AG08396 (cell line): ENCODE data around the gene WAPL.
"Not testable (repeated sequence)": the region's sequence is repeated elsewhere in the genome, so short reads cannot be mapped to it uniquely, and the experiment has no call there.

Source experiments
- DNase-seq: peaks from one replicate; pipeline ENCODE4 v3.0.0; 2012; ENCODE audit warnings: low spot score, mixed read lengths

Gene WAPL, protein sequence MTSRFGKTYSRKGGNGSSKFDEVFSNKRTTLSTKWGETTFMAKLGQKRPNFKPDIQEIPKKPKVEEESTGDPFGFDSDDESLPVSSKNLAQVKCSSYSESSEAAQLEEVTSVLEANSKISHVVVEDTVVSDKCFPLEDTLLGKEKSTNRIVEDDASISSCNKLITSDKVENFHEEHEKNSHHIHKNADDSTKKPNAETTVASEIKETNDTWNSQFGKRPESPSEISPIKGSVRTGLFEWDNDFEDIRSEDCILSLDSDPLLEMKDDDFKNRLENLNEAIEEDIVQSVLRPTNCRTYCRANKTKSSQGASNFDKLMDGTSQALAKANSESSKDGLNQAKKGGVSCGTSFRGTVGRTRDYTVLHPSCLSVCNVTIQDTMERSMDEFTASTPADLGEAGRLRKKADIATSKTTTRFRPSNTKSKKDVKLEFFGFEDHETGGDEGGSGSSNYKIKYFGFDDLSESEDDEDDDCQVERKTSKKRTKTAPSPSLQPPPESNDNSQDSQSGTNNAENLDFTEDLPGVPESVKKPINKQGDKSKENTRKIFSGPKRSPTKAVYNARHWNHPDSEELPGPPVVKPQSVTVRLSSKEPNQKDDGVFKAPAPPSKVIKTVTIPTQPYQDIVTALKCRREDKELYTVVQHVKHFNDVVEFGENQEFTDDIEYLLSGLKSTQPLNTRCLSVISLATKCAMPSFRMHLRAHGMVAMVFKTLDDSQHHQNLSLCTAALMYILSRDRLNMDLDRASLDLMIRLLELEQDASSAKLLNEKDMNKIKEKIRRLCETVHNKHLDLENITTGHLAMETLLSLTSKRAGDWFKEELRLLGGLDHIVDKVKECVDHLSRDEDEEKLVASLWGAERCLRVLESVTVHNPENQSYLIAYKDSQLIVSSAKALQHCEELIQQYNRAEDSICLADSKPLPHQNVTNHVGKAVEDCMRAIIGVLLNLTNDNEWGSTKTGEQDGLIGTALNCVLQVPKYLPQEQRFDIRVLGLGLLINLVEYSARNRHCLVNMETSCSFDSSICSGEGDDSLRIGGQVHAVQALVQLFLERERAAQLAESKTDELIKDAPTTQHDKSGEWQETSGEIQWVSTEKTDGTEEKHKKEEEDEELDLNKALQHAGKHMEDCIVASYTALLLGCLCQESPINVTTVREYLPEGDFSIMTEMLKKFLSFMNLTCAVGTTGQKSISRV (N-terminal part only)

DNA sequence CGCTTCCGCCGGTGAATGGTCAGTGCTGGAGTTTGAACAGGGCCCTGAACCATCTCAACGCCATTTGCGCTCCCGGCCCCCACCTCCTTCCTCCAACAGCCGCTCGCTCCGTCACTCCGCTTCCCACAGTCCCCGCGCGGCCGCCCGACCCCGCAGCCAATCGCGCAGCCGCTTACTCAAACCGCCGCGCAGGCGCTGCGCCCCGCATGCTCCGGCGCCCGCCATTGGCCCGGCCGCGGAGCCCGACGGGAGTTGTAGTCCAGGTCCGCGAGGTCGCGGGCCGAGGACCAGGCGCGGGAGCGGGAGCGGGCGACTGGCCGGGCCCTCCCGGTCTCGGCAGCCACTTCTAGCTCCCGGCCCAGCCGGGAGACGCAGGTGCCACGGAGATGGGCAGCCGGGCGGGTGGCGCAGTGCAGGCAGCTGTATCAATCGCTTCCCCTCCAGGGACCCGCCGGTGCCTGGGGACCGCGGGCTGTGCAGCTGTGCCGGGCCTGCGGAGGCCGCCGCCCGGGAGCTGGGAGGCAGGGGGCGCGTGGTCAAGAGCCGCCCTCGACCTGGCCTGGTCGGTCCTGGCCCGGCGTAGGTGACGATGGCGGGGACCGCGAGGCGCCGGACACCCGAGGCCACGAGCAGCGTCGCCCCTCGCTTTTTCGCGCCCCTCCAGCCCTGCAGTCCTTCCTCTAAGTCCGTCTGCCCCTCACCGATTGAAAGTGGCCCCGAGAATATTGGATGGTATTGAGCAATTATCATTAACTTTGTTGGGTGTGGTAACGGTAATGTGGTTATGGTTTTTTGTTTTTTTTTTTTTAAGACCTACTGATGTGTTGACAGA, at the start of gene WAPL:
TSS of gene WAPL (minus strand) at position 115 of the 832 bp plus-strand sequence. CDS start 3,723 bp downstream, outside the sequence.
- peak; percentile 100 for DNase-seq

DNA sequence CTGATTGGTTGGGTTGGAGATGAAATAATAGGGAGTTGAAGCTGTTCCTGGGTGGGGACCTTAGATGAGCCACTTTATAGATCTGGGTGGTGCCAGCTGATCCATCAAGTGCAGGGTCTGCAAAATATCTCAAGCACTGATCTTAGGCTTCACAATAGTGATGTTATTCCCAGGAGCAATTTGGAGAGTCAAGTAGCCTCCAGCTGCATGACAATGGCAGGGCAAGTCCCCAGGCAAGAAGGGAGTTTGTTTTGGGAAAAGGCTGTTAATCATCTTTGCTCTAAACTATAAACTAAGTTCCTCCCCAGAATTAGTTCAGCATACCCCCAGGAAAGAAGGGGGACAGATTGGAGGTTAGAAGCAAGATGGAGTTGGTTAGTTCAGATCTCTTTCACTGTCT, 47.7 kb upstream of the WAPL start:
- no peak for DNase-seq

DNA sequence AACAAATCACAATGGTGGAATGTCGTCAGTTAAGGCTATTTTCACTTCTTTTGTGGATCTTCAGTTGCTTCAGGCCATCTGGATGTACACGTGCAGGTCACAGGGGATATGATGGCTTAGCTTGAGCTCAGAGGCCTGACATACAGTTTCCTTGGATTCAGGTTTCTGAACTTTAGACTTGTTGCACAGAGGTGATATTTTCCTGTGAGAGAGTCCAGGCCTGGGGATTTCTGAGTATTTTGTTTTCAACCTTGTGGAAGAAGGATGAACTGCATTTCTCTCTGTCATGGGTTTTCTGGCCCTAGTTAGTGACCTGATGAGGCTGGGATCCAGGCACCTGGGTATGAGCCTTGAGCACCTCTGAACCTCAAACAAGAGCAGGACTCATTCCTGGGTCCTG, 44.9 kb upstream of the WAPL start:
- not testable (repeated sequence) for DNase-seq

DNA sequence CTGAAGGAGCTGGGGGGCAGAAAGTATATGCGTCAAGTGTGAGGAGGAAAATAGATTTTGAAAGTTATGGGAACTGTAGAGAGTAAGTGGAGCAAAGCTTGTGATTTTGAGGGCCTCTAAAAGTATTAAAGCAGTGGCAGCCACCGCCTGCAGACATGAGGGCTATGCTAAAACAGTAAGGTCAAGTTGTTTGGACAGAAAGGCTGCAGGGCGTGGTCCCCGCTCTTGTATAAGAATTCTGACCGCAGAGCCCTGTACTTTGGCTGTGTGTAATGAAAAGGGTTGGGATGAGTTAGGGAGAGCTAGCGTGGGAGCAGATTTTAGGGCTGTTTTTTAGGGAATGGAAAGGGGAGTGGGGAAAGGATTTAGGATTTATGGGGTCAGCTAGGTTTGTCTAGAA, 41.7 kb upstream of the WAPL start:
- DNase-seq = not testable (repeated sequence)

DNA sequence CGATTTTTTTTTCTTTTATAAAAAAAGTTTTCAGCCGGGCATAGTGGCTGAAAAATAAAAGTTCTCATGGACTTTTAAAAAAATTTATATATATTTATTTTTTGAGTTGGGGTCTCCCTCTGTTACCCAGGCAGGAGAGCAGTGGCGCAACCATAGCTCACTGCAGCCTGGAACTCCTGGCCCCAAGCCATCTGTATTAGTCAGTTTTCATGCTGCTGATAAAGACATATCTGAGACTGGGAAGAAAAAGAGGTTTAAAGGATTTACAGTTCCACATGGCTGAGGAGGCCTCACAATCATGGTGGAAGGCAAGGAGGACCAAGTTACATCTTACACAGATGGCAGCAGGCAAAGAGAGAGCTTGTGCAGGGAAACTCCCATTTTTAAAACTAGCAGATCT, 37.1 kb upstream of the WAPL start:
- not testable (repeated sequence) for DNase-seq

DNA sequence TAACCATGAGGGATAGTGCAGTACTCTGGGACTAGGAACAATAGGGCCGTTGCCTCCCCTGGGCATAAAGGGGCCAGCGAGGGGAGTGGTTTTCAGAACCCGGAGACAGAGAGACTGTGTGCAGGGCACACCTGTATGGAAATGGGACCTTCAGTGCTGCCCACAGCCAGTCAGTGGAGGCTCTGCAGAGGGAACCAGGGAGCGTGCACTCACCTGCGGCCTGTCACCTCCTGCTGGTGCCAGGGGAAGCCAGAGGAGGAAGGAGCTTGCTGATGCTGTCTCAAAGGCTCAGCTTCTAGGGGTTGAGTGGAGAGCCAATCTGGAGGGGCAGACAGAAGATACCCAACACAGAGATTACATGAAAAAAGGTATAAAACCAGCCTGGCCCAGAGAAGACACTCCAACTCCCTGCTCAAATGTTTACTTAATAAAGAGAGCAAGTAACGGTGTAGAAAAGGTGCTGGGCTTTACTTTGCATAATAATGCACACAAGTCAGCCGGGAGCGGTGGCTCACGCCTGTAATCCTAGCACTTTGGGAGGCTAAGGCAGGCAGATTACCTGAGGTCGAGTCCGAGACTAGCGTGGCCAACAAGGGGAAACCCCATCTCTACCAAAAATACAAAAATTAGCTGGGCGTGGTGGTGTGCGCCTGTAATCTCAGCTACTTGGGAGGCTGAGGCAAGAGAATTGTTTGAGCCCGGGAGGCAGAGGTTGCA, 35.5 kb upstream of the WAPL start:
- no peak for DNase-seq

DNA sequence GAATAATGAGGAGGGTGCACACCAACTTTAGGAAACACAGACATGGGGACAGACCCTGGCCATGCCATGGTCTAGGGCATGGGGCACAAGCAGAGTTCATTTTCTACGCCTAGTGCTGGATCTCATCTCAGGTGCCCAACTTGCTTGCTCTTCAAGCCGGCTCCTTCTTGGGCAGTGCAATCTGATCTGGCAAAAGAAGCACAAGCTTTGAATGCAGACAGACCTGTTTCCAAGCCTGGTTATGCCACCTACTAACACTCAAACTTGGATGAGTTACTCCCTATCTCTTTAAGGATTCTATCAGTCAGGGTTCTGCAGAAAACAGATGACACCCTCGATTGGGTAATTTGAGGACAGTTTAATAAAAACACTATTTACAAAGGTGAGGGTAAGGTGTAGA, 34.9 kb upstream of the WAPL start:
- DNase-seq = no peak

DNA sequence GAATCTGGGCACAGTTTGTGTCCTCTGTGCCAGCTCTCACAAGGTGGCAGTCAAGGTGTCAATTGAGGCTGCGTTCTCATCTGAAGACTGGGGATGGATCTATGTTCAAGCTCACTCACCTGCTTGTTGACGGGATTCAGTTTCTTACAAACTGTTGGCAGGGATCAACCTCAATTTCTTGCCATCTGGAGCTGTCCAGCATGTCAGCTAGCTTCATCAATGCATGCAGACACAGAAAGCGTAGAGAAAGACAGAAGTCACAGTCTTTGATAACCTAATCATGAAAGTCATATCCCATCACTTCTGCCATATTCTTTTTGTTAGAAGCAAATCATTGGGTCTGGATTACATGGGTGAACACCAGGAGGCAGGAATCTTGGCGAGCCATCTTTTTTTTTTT, 32.0 kb upstream of the WAPL start:
- DNase-seq = no peak

DNA sequence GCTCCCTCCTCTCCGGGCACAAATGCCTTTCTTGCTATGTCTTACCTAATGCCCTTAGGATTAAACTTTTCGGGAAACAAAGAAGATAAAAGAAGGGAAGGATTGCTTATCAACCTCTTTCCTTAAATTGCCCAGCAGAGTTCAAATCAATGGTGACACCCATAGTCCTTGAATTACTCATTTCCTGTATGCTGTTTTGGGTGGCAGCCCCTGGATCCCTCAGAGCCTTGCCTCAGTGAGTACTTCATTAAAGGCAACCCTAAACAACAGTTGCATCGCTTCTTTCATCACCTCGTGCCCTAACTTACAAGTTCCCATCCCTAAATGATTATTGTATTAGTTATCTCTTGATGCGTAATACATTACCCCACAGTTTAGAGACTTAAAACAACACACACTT, 31.6 kb upstream of the WAPL start:
- no peak for DNase-seq

DNA sequence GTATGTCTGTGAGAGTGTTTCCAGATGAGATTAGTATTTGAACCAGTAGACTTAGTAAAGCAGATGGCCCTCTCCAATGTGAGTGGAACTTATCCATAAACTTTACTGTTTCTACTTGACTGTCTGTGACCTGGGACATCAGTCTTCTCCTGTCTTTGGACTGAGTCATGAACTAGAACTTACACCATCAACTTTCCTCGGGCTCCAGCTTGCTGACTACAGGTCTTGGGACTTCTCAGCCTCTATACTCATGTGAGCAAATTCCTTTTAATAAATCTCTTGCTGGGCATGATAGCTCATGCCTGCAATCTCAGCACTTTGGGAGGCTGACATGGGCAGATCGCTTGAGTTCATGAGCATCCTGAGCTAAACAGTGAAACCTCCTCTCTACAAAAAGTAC, 25.7 kb upstream of the WAPL start:
- no peak for DNase-seq

DNA sequence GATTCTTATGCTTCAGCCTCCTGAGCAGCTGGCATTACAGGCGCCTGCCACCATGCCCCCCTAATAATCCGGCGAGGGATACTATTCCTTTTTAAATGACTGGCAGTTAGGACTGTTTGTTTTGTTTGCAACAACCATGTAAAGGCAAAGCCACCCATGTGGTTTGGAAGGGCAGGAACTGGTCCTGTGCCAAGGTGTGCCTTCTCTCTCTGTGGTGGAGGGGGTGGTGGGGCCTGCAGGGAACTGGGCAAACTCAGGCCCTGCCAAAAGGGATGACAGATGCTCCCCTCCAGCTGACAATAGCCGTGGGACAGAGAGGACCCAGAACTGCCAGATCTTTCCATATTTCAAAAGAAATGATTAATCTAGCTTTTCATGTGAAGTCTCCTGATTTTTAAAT, 23.5 kb upstream of the WAPL start:
- DNase-seq = no peak

DNA sequence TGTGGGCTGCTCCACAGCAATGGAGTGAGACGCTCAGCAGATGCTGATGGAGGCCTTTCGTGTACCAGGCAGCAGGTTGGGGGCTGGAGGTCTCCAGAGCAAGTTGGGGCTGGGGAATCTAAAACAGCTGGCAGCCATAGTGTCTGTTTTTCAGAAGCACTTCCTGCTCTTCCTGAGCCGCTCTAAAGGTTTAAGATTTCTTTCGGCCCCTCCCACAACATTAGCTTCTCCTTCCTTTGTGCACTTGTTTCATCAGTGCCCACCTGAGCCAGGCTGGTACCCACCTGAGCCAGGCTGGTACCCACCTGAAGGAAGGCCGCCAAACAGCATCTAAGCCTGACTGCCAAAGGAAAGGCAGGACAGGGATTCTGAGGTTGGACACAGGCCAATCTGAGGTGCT, 18.4 kb upstream of the WAPL start:
- DNase-seq = no peak

DNA sequence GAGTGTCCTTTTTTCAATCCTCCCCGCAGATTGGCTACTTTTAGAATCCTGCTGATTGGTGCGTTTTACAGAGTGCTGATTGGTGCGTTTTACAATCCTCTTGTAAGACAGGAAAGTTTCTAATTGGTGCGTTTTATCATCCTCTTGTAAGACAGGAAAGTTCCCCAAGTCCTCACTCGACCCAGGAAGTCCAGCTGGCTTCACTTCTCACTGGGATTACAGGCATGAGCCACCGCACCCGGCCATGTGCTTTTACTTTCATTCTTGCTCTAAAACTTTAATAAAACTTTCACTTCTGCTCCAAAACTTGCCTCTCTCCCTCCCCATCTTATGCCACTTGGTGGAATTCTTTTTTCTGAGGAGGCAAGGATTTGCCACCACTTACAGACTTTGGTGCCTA, 17.0 kb upstream of the WAPL start:
- DNase-seq = no peak

DNA sequence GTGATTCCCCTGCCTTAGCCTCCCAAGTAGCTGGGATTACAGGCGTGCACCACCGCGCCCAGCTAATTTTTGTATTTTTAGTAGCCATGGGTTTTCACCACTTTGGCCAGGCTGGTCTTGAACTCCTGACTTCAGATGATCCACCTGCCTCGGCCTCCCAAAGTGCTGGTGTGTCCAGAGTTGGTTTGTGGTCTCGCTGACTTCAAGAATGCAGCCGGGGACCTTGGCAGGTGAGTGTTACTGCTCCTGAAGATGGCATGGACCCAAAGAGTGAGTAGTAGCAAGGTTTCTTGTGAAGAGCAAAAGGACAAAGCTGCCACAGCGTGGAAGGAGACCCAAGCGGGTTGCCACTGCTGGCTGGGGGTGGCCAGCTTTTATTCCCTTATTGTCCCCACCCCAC, 16.4 kb upstream of the WAPL start:
- not testable (repeated sequence) for DNase-seq

DNA sequence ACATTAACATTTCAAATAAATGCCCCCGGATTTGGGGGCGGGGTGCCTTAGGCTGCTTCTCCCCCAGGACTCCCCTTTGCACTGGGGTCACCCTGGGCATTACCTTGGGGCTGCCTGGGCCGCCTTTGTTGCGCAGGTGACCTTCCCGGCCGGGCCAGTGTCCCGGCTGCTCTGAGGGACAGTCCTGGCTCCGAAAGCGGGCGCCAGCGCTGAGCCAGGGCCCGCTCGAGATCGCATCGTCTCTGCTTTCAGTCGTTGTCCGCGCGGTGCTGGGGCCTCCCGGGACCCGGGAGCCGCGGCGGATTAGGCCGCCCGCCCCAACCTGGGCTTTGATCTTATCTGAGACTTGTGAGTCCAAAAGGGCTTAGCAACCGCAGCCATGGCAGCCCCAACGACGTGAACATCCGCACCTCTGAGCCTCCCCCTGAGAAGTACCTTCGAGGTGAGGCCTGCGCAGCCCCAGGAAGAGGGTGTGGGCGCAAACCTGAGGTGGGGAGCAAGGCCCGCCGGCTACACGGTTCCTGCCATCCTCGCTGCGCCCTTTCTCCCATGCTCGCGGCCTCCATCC, 14.8 kb upstream of the WAPL start:
- DNase-seq = no peak

DNA sequence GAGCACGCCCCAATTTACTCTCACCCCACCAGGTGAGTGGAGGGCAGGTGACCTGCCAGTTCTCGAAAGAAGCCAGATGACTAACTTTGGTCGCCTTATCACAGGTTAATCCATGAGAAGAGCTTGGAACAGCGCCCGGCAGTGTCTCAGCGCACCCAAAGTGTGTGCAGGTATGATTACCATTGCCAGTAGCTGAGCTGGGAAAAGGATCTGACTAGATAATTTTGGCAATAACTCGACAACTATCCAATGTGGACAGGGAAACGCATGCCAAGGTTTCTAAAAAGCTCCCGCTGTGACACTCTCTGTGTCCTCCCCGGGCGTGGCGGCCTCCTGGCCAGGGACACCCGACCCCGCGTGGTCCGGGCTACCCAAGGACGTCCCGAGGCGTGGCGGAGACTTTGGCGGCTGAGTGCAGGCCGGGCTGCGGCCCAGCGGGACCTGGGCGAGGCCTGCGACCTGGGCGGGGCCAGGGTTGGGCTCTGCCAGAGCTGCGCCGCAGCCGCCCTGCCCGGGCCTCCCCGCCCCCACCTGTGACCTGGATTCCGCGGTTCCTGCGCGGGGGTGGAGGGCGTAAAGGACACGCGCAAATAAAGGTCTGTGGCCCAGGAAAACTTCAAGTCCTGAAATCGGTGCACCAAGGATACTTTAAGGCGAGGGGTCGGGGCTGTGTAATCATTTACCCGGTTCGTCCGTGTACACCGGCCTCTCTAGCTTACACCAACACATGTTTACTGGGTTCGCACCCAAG, 13.7 kb upstream of the WAPL start:
- DNase-seq = peak; percentile 89

DNA sequence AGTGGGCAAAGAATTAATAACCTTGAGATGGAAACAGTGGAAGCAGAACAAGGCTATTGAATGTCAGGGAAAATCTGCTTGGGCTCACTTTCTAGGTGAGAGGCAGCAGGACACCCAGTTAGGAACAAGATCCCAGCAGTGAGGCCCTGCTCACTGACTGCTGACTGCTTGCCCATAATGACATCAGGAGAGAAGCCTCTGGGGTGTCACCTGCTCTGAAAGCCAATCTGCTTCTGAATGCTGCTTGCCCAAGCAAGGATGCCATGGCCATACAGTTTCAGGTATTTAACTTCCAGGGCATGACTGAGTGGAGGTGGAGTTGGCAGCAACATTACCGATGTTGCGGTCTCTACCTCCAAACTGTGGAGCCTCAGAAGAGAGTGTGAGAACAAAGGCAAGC, 11.7 kb upstream of the WAPL start:
- DNase-seq = no peak

DNA sequence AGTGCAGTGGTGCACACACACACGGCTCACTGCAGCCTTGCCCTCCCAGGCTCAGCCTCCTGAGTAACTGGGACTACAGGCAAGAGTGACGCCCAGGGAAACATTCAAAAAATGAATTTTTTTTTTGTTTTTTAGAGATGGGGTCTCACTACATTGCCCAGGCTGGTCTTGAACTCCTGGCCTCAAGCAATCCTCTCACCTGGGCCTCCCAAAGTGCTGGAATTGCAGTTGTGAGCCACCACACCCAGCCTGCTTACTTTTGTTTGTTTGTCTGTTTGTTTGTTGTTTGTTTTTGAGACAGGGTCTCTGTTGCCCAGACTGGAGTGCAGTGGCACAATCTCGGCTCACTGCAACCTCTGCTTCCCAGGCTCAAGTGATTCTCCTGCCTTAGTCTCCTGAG, 7.1 kb upstream of the WAPL start:
- not testable (repeated sequence) for DNase-seq

DNA sequence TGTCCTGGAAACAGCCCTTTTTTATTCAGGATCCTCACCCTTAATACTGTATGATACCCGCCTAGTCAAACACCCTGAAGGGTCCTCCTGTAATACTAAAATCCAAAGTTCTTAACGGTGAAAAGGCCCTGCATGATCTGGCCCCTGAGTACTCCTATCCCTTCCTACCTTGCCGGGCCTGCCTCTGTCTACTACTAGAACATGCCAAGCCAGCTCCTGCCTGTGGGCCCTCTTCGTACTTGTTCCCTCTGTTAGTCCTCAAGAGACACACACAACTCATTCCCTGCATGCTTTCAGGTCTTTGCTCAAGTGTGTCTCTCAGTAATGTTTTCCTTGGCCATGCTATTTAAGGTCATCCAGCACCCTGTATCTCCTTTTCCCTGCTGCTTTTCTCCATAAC, 5.0 kb upstream of the WAPL start:
- no peak for DNase-seq

DNA sequence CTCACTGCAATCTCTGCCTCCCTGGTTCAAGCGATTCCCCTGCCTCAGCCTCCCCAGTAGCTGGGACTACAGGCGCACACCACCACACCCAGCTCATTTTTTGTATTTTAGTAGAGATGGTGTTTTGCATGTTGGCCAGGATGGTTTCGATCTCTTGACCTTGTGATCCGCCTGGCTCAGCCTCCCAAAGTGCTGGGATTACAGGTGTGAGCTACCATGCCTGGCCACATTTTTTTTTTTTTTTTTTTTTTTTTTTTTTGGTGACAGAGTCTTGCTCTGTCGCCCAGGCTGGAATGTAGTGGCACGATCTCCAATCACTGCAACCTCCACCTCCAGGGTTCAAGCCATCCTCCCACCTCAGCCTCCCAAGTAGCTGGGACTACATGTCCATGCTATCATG, 4.1 kb upstream of the WAPL start:
- not testable (repeated sequence) for DNase-seq
